Endothelial cell of coronary artery (primary cell): ENCODE data around the gene ACTMAP. TPM values are rescaled to one million over a fixed set of nuclear protein-coding genes. Genes with fewer than 3 reads are reported as not detected.

Source experiments
- total RNA-seq: library from RNA; depleted of rRNA; stranded (reverse); fragments of >200 nt; gene quantifications from 2 replicates; pipeline ENCODE4 v1.2.3, GENCODE V29; 2014

The ACTMAP gene, protein sequence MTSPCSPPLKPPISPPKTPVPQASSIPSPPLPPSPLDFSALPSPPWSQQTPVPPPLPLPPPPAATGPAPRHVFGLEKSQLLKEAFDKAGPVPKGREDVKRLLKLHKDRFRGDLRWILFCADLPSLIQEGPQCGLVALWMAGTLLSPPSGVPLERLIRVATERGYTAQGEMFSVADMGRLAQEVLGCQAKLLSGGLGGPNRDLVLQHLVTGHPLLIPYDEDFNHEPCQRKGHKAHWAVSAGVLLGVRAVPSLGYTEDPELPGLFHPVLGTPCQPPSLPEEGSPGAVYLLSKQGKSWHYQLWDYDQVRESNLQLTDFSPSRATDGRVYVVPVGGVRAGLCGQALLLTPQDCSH
- total RNA-seq, result 0.36 and 1.0 TPM in 2 replicates

DNA sequence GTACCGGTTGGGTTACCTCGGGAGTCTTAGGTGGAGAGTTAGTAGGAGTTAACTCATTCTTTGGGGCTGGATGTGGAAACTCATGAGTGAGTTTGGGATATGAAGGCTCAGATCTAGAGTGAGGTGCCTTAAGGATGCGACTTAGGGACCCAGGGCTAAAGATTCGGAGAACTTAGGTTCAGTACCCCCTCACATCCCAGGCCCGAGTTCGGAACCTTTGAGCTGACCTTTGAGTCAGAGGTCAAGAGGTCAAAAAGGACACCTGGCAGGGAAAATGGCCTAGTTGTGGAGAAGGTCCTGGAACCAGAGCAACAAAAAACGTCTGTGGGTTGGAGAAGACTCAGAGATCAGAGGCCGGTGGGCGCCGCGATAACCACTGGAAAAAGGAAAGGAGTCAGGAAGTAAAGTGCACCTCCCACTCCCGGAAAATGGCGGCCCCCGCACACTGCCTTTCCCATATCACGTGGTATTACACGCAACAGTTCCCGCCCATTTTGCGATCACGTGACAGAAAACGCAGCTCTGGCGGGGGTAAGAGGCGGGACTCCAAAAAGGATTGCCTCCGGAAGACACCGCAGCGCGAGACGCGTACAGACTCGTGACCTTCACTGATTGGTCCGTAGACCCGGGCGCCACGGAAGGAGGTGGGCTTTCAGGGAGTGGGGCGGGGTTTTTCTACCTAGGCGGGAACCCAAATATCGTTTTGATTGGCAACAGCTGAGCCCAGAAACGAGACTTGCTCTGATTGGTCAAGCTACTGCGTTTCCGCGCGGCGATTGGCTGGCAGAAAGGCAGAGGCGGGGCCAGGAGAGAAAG, at the start of gene ACTMAP:
ACTMAP (minus strand) TSS at position 420 of the 816 bp plus-strand sequence. CDS start 674 bp downstream, outside the sequence.

DNA sequence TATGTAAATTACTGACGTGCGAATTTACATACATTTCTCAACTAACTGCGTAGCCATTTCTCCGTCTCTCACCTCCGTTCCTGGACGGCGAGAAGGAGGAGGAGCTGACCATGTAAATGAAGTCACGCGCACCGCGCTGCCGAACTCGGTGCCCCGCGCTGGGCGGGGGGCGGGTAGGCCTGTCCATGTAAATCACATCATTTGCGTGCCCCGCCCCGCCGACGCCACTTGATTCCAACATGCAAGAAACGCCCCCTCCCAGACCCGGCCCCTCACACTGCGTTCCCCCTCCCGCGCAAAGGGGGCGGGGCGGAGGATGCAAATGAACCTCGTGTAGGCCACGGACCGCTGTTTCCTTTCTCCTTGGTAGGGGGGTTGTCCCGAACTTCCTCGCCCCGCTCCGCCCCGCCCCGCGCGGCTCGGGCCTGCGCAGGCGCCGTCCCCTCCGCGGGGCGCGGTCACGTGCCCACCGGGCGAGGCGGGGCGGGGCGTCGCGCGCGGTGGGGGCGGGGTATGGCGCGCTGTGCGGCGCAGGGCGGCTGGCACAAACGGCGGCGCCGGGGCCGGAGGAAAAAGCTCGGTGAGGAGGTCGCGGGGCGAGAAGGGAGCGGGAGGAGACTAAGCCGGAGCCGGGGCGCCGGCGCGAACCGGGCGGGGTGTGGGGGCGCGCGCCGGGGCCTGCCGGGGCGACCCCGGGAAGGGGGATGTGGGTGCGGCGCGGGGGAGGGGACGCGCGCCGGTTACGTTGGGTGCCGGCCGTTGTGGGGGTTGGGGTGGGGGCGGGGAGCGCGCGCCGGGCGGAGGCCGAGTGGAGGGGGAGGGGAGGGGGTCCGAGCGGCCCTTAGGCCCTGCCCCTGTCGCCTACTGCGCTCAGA, 48.6 kb upstream of the ACTMAP start, which contains the start of gene EGLN2:
EGLN2 (plus strand) TSS at position 509 of the 875 bp plus-strand sequence. CDS start 1,382 bp downstream, outside the sequence.

DNA sequence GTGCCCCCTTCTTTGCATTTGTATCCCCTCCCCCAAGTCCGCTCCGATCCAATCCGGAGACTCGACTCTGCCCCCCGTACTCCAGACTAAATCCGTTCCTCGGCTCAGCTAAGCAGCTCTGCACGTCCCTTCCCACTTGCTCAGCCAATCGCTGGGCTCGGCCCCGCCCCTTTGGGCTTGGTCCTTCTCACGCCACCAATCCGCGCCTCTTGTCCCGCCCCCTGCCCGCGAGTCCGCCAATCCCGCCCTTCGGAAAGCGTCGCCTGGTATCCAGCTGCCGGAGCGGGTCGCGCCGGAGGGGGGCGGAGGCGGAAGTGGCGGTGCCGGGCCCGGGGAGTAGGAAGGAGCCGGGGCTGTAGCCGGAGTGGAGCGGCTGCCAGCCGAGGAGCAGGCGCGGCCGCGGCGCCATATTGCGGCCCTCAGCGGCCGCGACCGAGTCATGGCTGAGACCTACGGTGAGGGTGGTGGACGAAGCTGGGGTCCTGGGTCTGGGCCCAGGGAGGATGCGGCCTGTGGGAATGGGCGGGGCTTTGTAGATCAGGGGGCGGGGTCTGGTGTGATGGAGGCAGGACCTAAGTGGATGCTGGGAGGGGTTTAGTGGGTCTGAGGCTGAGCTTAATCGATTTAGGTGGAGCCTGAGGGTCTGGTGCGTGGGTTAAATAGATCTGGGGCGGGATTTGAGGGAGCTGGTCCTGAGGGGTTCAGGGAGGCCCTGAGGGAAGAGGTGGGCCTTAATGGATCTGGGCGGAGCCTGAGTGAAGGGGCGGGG, 27.8 kb upstream of the ACTMAP start, which contains the start of gene RAB4B:
RAB4B (plus strand) TSS at position 311 of the 769 bp plus-strand sequence; CDS start at position 440, 129 bp downstream.

DNA sequence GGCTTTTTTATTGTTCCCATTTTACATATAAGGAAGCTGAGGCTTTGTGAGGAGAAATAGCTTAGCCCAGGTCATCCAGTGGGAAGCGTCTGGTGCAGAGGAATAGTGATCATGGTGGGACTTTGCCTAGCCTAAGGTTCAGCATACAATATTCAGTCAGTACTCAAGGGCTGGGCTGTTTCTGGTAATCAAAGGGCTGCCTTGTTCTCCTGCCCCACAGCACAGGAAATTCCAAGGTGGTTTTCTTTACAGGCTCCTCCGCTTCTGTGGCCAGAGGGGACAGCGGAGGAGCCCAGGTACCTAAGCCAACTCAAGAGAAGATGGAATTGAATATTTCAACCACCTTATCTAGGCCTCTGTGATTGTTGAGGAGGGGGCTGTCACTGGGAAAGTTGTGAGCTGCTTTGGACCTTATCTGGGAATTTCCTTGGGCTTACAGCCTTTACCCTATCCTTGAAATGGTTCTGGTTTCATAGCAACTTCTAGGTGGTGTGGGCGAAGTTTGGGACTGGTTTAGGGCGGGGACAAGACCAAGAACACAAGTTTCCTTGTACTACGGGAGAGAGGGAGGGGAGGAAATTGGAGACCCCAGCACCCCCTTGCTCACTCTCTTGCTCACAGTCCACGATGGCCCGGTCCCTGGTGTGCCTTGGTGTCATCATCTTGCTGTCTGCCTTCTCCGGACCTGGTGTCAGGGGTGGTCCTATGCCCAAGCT, 24.8 kb upstream of the ACTMAP start, which contains the start of gene MIA:
MIA (plus strand) TSS at position 606 of the 716 bp plus-strand sequence; CDS start at position 628, 22 bp downstream.

DNA sequence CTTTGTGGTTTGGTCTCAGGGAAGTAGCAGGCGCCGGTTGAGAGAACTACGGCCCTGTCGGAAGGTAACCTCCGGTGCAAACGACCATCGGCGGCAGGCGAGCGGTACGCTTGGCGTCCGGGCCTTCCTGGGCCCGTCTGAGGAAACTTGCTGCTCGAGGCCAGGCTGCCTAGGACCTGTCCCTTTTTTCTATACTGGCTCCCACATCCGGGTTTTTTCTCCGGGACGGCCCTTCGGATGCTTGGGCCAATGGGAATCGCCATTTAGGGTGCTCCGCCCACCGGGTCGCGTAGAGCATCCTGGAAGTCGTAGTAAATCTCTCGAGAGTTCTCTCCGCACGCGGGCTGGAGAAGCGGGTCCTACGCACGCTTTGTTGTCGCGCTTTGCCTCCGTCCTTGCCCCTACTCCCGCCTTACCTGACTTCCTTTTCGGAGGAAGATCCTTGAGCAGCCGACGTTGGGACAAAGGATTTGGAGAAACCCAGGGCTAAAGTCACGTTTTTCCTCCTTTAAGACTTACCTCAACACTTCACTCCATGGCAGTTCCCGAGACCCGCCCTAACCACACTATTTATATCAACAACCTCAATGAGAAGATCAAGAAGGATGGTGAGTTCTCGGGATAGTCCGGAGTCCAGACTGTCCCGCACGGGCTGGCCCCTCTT, 729 bp upstream of the ACTMAP start, which contains the start of gene SNRPA:
SNRPA (plus strand) TSS at position 330 of the 664 bp plus-strand sequence; CDS start at position 536, 206 bp downstream.

DNA sequence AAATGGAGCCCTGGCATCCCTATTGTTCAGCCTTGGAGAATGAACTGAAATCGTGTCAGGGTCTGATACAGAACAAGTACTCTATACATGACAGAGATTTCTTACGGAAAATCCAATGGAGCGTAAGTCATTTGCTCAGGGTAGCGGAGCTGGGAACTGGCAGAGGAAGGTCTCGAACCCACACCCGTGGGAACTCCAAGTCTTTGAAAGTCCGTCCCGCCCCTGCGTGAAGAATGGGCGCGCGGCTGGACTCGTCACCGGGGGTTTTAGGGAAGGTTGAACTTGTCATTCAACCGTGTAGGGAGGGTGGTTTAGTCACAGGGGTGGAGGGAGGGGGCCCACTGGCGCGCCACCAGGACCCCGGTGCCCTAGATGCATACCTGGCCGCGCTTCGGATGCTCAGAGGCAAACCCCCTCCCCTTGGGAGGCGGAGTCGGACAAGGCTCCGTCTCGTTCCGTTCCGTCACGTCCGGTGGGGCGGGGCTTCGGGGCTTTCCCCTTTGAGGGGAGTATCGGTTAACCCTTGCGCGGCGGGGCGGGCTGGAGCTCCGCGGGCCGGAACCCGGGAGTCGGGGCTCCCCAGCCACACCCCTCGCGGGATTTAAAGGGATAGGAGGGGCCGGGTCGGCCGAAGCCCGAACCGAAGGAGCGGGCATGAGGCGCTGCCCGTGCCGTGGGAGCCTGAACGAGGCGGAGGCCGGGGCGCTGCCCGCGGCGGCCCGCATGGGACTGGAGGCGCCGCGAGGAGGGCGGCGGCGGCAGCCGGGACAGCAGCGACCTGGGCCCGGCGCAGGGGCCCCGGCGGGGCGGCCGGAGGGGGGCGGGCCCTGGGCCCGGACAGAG, 33.6 kb downstream of the ACTMAP start, which contains the start of the genes COQ8B and ITPKC:
COQ8B (minus strand) TSS at position 405 of the 843 bp plus-strand sequence. CDS start 2,254 bp downstream, outside the sequence.
ITPKC (plus strand) TSS at position 631 of the 843 bp plus-strand sequence; CDS start at position 655, 24 bp downstream.

Other genes with a start within 250 kb of the ACTMAP start
- gene SHKBP1, start 173.6 kb downstream of the ACTMAP start, total RNA-seq, result 23.8 and 25.1 TPM in 2 replicates
- 10.4 and 15.4 TPM in 2 replicates for gene LTBP4, start 149.1 kb downstream of the ACTMAP start, total RNA-seq
- 14.0 and 20.6 TPM in 2 replicates for gene NUMBL, start 59.8 kb downstream of the ACTMAP start, total RNA-seq
- gene COQ8B, start 33.6 kb downstream of the ACTMAP start, total RNA-seq, result 15.2 and 25.0 TPM in 2 replicates
- 15.0 and 20.7 TPM in 2 replicates for gene ITPKC, start 33.4 kb downstream of the ACTMAP start, total RNA-seq
- gene SNRPA, start 726 bp upstream of the ACTMAP start, total RNA-seq, result 48.4 and 51.1 TPM in 2 replicates
- gene MIA, start 25.0 kb upstream of the ACTMAP start, total RNA-seq, result not detected in 2 replicates
- gene RAB4B, start 27.8 kb upstream of the ACTMAP start, total RNA-seq, result 5.6 and 7.7 TPM in 2 replicates
- gene EGLN2, start 48.7 kb upstream of the ACTMAP start, total RNA-seq, result 107 and 118 TPM in 2 replicates
- not detected in 2 replicates for gene CYP2A6, start 100.0 kb upstream of the ACTMAP start, total RNA-seq
- not detected in 2 replicates for gene CYP2A7, start 131.8 kb upstream of the ACTMAP start, total RNA-seq
- gene CYP2B6, start 240.8 kb upstream of the ACTMAP start, total RNA-seq, result not detected in 2 replicates